Activated CD4-positive, alpha-beta T cell treated with anti-CD3 and anti-CD28 coated beads, Interleukin-2, amount 50 U/mL, for 24 hours (primary cell): Measurements from ENCODE around the gene ASB4.
"Not testable (repeated sequence)": the region's sequence is repeated elsewhere in the genome, so short reads cannot be mapped to it uniquely, and the experiment has no call there.

Experiments
- DNase-seq, 2 donors: peaks; one replicate each; pipeline ENCODE4 v3.0.0-alpha.2; 2020; ENCODE audit warnings: low read depth in 1 of 2, low spot score in 1 of 2

Gene ASB4, protein sequence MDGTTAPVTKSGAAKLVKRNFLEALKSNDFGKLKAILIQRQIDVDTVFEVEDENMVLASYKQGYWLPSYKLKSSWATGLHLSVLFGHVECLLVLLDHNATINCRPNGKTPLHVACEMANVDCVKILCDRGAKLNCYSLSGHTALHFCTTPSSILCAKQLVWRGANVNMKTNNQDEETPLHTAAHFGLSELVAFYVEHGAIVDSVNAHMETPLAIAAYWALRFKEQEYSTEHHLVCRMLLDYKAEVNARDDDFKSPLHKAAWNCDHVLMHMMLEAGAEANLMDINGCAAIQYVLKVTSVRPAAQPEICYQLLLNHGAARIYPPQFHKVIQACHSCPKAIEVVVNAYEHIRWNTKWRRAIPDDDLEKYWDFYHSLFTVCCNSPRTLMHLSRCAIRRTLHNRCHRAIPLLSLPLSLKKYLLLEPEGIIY

DNA sequence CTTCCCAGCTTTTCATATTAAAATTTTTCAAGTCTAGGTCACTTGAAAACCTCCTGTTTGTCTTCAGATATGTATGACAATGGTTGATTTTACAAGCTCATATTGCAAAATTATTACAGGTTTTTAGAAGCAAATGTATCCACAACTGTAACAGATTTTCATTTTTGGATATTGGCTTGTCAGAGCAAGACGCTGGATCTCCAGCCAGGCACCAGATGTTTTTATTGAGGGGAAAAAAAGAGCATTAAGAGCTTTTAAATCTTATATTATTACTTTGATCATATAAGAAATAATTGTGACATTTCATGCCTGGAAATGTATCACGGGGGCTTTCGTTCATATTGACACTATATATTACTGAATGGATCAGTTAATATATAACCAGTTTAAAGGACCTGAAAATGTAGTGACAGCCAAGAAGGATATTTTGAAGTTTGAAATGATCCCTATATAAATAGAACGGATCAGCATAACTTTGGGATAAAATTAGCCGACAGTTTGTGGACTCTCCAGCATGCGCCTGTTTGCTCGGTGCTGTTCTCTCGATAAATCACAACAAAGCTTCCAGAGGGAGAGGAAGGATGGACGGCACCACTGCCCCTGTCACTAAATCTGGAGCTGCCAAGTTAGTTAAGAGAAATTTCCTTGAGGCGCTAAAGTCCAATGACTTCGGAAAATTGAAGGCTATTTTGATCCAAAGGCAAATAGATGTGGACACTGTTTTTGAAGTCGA lies at the start of gene ASB4:
Gene ASB4, plus strand, starts transcription at position 553 of the 733 bp plus-strand sequence. Its CDS starts 29 bp downstream, at position 582.
- DNase-seq: no peak

DNA sequence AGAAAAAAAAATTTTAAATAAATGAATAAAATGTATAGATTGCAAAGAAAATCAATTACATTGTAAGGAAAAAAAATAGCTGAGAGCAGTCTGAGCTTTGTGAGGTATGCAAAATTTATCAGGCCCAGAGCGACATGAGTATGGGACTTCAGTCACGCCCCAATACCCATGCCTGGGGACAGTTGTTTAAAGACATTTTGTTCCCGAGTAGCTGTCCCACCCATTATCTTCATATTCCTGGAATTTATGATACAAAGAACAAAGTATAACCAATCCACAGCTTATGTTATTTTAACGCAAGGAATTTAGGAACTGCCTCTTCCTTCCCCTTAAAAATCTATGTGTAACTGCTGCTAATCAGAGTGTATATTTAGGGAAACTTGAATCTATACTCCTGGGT lies 49.3 kb upstream of the ASB4 start:
- DNase-seq: no peak

DNA sequence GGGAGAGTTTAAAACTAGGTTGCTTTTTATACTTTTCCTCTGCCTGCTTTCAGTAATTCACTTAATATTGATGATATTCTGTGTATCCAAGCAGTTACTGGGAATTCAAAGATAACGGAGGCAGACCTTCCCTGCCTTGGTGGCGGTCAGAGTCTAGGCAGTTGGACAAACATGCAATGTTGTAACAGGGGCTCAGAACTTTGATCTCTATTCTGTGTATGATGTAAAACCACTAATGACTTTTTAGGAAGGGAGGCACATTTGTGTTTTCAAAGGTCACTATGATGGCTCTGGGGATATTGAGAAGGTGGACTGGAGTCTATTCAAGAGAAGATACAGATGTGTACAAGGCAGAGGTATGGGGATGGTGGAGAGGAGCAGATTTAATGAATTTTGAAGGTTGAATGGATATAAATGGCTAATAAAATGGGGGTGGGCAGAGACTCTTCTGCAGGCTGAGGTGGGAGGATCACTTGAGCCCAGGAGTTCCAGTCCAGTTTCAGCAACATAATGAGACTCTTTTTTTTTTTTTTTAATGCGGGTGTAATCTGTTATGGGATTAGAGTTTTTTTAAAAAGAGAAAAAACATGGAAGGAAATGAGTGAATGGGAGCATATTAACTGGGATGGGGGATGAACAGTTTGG lies 45.2 kb upstream of the ASB4 start:
- no peak for DNase-seq

DNA sequence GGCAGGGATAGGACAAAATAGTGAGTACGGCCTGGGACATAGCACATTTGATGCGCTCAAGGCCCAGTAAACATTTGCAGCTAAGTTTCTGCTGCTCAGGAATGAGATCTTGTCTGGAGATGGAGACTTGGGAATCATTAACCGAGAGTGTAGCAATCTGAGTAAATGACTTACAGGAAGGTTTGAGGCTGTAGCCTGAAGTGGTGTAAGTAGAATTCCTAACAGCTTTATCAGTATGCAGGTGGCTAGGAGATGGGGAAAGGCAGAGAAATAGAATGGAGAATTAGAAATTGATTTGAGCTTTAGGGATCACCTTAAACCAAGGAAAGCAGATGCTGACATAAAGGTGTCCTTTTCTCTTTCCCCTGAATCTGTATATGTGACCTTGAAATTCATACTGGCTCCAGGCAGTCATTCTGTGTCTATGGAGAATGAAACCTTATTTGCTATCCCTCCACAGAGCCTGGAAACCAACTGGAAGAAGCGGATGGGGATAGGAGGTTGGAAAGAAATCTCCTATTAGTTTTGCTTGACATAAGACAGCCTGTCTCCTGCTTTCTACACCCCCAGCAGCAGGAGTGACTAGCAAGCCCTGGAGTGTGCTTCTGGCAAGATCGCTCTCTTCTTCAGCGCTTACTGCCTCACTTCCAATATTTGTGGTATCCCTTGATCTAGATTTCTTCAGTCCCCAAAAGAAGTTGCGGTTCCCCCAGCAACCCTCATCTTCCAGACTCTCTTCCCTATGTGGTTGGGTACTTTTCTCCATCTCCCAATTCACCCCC lies 44.5 kb upstream of the ASB4 start:
- no peak for DNase-seq

DNA sequence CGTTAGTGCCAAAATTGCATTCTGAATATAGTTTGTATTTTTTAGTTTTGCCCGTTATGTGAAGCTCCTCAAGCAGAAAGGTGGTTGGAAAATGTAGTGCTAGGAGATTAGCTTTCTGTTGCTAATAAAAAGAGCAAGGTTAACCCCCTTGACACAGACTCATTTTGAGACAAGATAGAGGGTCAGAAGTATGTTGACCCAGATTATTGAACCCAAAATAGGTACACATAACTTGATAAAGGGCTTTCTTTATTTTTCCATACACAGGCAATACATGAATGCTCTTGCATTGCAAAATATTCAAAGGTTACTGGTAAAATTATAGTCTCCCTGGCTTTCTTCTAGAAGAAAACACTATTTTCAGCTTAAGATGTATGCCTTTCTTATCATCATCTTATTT lies 40.9 kb upstream of the ASB4 start:
- DNase-seq: no peak

DNA sequence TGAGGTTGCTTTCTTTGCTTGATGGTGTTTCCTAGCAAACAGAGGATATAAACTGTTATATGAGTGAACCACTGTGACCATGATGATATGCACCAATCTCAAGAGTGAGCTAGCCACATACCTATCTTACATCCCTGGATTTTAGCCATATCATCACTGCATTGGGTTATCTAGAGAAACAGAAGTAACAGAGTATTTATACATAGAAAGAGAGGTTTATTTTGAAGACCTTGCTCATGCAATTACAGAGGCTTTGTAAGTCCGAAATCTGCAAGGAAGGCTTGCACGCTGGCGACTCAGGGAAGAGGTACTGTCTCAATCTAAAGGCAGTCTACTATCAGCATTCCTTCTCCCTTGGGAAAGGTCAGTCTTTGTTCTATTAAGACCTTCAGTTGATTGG lies 39.1 kb upstream of the ASB4 start:
- DNase-seq: no peak

DNA sequence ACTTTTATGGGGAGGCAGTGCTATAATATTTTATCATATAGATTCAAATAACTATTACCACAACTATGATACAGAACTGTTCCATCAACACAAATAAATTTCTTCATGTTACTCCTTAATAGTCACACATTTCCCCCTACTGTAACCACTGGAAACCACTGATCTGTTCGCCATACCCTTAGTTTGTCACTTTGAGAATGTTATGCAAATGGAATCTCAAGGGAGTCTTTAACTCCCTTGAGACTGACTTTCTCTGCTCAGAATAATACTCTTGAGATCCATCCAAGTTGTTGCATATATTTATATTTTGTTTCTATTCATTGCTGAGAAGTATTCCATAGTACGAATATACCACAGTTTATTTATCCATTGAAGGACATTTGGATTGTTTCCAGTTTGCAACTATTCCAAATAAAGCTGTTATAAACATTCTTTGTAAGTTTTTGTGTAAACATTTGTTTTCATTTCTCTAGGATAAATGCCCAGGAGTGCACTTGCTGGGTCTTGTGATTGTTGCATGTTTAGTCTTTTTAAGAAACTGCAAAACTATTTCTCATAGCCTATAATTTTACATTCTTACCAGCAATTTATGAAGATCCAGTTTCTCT lies 31.2 kb upstream of the ASB4 start:
- DNase-seq: no peak

DNA sequence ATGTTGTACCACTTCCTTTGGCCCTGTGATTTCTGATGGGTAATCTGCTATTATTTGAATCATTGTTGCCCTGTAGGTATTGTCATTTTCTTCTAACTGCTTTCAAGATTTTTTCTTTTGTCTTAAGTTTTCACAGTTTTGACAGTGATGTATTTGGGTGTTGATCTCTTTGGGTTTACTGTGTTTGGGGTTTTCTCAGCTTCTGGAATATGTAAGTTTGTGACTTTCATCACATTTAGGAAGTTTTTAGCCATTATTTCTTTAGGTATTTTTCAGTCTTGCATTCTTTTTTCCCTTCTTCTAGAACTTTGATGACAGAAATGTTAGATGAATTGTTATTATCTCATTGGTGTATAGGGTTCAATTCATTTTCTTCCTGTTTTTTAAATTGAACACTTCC lies 27.8 kb upstream of the ASB4 start:
- no peak for DNase-seq

DNA sequence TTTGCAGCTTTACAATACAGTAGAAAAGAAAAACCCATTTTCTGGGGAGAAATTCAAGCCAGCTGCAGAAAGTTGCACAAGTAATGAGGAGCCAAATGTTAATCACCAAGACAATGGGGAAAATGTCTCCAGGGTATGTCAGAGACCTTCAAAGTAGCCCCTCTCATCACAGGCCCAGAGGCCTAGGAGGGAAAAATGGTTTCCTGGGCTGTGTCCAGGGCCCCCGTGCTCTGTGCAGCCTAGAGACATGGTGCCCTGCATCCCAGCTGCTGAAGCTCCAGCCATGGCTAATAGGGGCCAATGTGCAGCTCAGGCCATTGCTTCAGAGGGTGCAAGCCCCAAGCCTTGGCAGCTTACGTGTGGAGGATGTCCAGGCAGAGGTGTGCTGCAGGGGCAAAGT lies 25.1 kb upstream of the ASB4 start:
- not testable (repeated sequence) for DNase-seq

DNA sequence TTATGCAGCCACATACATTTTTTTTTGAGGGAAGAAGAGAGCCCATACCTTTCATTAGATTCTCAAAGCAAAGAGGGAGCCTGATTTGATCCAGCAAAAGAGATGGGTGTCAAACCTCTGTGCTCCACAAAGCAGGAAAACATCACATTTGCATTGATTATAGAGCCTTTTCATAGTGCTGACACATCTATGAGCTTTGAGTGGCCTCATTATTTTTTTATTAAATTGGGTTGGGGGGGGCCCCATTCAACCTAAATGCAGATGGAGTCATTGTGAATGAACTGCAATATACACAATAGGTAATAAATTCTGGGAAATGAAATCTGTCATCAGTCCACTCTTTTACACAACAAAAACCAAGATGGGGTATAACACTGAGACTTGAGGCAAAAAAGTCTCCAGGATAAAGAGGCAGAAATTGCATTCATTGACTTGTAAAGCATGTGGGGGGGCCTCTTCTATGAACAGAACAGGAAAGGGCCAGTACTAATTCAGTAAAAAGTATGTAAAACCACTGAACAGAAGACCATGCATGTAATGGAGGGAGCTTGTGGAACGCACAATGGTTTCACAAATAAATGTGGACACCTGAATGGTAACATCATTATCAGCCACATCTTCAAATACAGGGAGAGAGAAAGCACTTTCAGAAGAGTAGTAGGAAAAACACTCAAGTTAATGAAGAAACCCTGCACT lies 17.7 kb upstream of the ASB4 start:
- no peak for DNase-seq

DNA sequence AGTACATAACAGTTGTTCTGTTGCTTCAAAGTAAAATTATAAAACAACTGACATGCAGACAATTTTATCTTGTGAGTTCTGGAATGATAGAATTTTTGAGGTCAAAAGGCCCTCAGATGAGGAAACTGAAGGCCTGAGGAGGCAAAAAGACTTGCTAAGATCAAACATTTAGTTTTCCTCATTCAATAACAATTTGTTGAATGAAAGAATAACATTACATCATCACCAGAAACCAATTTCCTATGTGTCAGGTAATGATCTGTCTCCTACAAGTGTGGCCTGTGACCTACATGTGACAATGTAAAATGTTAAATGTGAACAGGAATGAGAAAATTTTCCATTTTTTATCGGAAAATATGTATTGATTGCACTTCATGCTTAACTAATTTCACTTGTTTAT lies 16.6 kb upstream of the ASB4 start:
- no peak for DNase-seq

DNA sequence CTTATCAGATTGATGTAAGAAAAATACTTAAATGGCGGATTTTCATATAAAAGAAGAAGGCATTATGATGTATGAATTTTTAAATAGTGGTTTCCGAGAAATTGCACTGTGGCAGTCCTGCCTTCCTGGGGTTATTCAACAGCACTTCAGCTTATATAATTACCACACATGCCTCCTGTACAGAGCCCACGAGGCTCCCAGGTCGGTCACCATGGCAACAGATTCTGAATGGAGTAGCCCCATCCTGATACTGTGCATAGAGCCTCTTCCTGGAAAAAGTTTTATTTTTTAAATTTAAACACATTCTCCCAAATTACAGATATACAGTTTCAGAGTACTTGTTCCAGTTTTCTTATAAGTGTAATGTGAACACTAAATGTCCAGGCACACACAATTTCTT lies 15.9 kb upstream of the ASB4 start:
- no peak for DNase-seq

DNA sequence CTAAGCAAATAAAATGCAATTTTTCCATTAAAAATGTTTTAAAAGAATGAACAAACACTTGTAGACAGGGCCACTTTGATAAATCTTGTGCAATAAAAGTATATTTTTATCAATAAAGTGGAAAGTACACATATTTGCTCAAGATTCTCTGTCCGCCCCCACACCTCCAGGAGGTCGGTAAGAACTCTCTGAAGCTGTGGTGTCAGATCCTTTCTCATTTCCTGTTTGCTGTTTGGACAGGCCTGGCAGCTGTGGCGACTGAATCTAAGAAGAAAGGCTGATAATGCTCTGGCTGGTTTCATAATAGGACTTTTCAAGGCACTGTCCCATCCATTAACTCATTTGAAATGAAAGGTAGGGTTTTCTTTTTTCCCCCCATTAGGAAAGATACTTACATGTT lies 15.3 kb upstream of the ASB4 start:
- DNase-seq: no peak

DNA sequence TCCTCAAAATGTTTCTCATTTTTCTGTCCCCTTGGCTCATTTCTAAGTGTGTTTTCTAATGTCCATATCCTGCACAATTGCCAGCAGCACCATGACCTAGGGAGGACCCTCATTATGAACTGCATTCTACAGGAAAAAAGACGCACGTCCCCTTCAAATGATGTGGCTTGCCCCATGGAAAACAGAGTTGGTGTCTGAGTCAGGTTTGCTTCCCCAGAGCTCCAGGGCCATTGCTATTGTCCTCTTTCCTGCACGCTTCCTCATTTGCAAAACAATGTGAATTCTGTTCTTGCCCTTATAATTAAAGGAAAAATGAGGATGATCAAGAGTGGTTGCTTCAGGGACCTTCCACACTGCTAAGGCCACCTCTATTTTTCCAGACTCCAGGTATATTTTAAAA lies 14.7 kb upstream of the ASB4 start:
- DNase-seq: no peak

DNA sequence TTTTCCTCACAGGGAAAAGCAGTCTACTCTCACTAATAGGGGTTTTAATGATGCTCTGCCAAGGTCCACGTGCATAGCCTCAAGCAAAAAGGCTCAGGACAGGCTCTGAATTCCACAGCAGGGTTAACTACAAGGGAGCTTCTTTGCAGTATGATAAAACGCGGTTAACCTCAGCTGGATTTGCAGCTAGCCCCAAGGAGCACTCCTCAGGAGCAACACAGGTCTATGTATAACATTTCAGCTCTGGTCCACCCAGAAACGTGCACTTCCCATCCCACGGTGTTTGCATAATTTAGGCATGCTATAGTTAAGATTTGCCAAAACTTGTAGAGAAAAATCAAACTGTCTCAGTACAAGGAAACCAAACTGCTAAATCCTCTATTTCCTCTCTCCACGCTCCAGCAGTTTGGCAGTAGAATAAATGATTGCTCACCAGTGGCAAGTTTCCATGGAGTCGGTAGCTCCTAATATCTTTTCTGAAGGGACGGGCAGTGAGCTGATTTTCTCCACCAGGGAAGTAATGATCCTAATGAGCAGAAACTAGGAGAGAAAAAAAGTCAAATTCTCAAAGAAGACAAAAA lies 13.1 kb upstream of the ASB4 start:
- DNase-seq: no peak

DNA sequence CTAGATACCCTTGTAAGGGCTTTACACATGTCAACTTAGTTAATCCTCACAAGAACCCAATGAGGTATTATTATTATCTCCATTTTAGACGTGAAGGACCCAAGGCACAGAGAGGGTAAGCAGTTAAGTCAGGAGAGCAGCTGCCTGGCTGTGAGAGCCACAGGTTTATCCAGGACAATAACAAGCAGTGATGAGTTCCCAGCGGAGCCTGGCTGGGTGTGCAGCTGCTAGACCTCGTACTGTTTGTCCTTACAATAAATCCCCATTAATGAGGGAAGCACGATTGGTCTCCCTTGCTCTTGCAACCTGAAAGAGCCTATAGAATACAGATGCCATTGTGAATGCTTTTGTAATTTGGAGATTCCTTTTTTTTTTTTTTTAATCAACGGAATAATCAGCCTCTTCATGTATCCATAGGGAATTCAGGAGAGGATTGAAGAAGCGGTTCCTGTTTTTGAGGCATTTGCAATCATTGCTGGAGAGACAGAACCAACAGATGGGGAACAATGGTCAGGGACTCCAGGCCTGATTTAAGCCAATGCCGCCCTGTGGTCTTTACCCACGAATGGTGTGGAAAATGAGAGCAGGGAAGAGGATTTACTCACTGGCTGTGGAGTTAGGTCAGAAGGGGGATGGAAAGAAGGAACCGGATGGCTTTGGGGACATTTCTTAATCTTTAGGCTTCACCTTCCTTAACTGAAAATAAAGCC lies 12.3 kb upstream of the ASB4 start:
- DNase-seq: no peak

DNA sequence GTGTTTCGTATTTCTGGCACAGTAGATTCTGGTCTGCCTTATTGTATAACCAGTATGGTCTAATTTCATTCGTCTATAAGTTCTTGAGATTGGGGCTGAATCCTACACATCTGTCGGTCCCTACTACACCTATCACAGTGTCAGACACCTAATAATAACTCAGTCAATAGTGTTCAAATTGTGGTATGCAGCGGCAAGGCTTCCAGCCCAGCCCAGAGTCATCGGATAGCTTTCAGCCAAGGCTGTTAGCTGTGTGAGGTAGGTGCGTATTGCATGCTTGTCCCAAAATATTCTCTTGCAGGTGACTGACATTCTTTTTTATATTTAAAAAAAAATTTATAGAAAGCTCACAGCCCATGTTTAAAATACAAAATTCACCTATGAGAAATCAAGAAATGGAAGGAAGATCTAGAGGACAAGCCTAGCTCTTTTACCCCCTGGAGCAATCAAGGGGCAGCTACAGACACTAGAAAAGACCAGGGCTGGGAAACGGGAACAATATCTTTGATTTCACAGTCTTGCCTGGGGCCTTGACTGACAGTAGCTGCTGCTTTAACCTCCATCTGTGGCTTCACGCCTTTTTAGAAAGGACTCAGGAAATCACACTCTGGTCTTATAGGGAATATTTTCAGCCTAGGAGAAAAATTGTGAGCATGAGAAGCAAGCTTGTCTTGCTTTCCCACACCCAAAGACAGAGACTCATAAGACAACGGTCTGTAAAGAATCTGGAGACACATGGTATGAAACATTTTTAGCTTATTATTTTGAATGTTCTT lies 9.5 kb upstream of the ASB4 start:
- DNase-seq: no peak

DNA sequence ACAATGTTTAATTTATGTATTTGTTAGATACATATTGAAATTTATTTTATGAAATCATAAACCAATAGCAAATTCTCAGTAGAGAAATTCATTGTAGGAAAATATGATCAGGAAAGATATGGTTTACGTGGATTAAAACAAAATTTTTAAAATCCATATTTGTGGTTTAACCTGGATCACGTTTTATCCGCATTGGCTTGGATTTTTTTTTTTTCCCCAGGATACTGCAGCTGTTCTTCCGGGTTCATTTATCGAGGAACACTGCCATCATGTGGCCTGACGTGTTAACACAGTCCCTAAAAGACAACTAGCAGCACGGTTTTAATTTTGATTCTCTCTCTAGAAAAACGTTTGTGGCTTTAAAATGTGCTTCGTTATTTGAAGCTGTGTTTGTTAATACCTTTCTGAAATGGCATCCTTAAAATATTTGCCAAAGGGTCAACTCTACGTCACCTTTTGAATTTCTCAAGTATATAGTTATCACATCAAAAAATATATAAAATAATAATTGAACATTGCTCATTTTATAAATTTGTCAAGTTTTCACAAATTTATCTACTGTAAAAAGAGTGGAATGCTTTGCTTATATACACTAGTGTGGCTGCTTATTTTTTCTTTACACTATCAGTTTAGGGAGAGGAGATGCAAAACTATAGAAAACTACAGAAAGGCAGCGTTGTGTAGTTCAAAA lies 8.7 kb upstream of the ASB4 start:
- DNase-seq: peak in 1 of 2 donors; percentile 37
